Small intestine (tissue), 7 donors: ENCODE data around the gene ENPP7. TPM values are rescaled to one million over a fixed set of nuclear protein-coding genes. Genes with fewer than 3 reads are reported as not detected.

Source experiments
- DNase-seq, 2 donors: peaks; one replicate each; pipeline versions ENCODE4 v3.0.0 to v3.0.0-alpha.2; 2013
- FAIRE-seq: peaks from 2 replicates; lab custom pipeline; 2012; peaks lifted over from hg19 to GRCh38; lab: Jason Lieb, UNC
- H3K27ac ChIP-seq, 3 donors: one replicate each; pipeline ENCODE4 v1.5.1; 2013; ENCODE audit warnings: low read length in 2 of 3, mild to moderate bottlenecking in 2 of 3, control low read depth in 1 of 3, inconsistent platforms in 1 of 3, low read depth in 1 of 3, moderate library complexity in 1 of 3
- H3K27me3 ChIP-seq, 3 donors: one replicate each; pipeline ENCODE4 v1.6.1; 2013; ENCODE audit warnings: low read length in 3 of 3, inconsistent platforms in 1 of 3; ENCODE audit not compliant: control insufficient read depth in 3 of 3, insufficient read depth in 3 of 3
- H3K36me3 ChIP-seq, 3 donors: one replicate each; pipeline ENCODE4 v1.6.1; 2013; ENCODE audit warnings: low read length in 3 of 3, inconsistent platforms in 1 of 3, low read depth in 1 of 3, mild to moderate bottlenecking in 1 of 3, moderate library complexity in 1 of 3; ENCODE audit not compliant: control insufficient read depth in 3 of 3, insufficient read depth in 2 of 3
- H3K4me1 ChIP-seq, 3 donors: one replicate each; pipeline ENCODE4 v1.6.1; 2013; ENCODE audit warnings: low read length in 2 of 3, inconsistent platforms in 1 of 3, low read depth in 1 of 3, mild to moderate bottlenecking in 1 of 3, moderate library complexity in 1 of 3; ENCODE audit not compliant: control insufficient read depth in 3 of 3, insufficient read depth in 2 of 3
- H3K4me3 ChIP-seq, 3 donors: one replicate each; pipeline ENCODE4 v1.5.1; 2013; ENCODE audit warnings: low read length in 3 of 3, control low read depth in 1 of 3, inconsistent platforms in 1 of 3, low read depth in 1 of 3, mild to moderate bottlenecking in 1 of 3, moderate library complexity in 1 of 3
- H3K9me3 ChIP-seq, 2 donors: one replicate each; pipeline ENCODE4 v1.6.1; 2013; ENCODE audit warnings: low read depth in 1 of 2, low read length in 1 of 2; ENCODE audit not compliant: control insufficient read depth in 2 of 2, insufficient read depth in 1 of 2
- WGBS, 3 donors: extraction: QIAGEN DNeasy Blood & Tissue Kit; methylation state at CpG; one replicate each; pipeline ENCODE4 v1.1.7; 2013; 5-methylcytosine and 5-hydroxymethylcytosine counted together
- polyA plus RNA-seq, 4 donors: library from polyadenylated mRNA; stranded (reverse) in 3 of 4; unstranded in 1 of 4; fragments of 200-250 nt in 3 of 4; fragments of 120-200 nt in 1 of 4; gene quantifications; one replicate each; pipeline versions ENCODE4 v1.2.1 to v1.2.3, GENCODE V29; 2013
- donor health status: healthy with polysubstance abuse.
- donor health status: control.
- donor health status: control.
- donor health status: Bipolar disorder and iron deficiency.
- donor health status: healthy.

Gene ENPP7
- polyA plus RNA-seq, 4 donors: 15.3 to 197 (median 116) TPM

GRCh38 chr17:79743614-79744013, 12.9 kb downstream of the ENPP7 start:
- Histone ChIP-seq H3K27ac (peak overlapping the region in 1 of 3 donors; percentile 86), H3K36me3 (peaks cover 0 to 16% (median 0%) of the 10 kb centered on the region in 3 donors), H3K27me3 (peaks cover 0 to 22% (median 22%) of the 10 kb centered on the region in 3 donors), H3K4me1 (peaks cover 0 to 73% (median 3%) of the 10 kb centered on the region in 3 donors), H3K4me3 (no peak overlapping the region), H3K9me3 (no peaks in the 10 kb centered on the region)
- 83 to 94% (median 92%) methylated on average over 5 of the region's 5 CpGs for WGBS, 3 donors
- peak in 1 of 2 donors; percentile 32 for DNase-seq
- no peak for FAIRE-seq

- DNase-seq (no peak), FAIRE-seq (no peak)
- peaks cover 0 to 2% (median 0%) of the 10 kb centered on the region in 3 donors for H3K36me3 ChIP-seq
- H3K27me3 ChIP-seq: peaks cover 0 to 34% (median 22%) of the 10 kb centered on the region in 3 donors
- H3K4me1 ChIP-seq: peaks cover 0 to 56% (median 3%) of the 10 kb centered on the region in 3 donors
- no peak overlapping the region for H3K4me3 ChIP-seq
- no peaks in the 10 kb centered on the region for H3K9me3 ChIP-seq
- H3K27ac ChIP-seq: peak overlapping the region in 1 of 3 donors; percentile 44
- 26 to 44% (median 35%) methylated on average over 6 of the region's 6 CpGs for WGBS, 3 donors
These were observed 14.9 kb downstream of the ENPP7 start for GRCh38 chr17:79745641-79746105.

GRCh38 chr17:79746889-79747507, 16.3 kb downstream of the ENPP7 start:
- Histone ChIP-seq H3K27me3 (peaks cover 0 to 40% (median 25%) of the 10 kb centered on the region in 3 donors), H3K4me3 (no peak overlapping the region), H3K9me3 (no peaks in the 10 kb centered on the region), H3K27ac (no peak overlapping the region), H3K4me1 (peaks cover 0 to 49% (median 2%) of the 10 kb centered on the region in 3 donors), H3K36me3 (no peaks in the 10 kb centered on the region)
- FAIRE-seq (no peak), DNase-seq (peak in 1 of 2 donors; percentile 36)
- 23 to 30% (median 29%) methylated on average over 19 to 22 of the region's 22 CpGs for WGBS, 3 donors

GRCh38 chr17:79747508-79748294, 17.0 kb downstream of the ENPP7 start:
- H3K36me3 ChIP-seq: no peaks in the 10 kb centered on the region
- H3K4me3 ChIP-seq: no peak overlapping the region
- 2 to 4% (median 4%) methylated on average over 26 to 74 of the region's 74 CpGs for WGBS, 3 donors
- no peak for FAIRE-seq
- H3K27me3 ChIP-seq: peaks cover 0 to 42% (median 25%) of the 10 kb centered on the region in 3 donors
- peak in 1 of 2 donors; percentile 44 for DNase-seq
- H3K4me1 ChIP-seq: peaks cover 0 to 42% (median 0%) of the 10 kb centered on the region in 3 donors
- no peaks in the 10 kb centered on the region for H3K9me3 ChIP-seq
- no peak overlapping the region for H3K27ac ChIP-seq

- no peaks in the 10 kb centered on the region for H3K36me3 ChIP-seq
- 7 to 8% (median 7%) methylated on average over 25 to 55 of the region's 55 CpGs for WGBS, 3 donors
- no peaks in the 10 kb centered on the region for H3K9me3 ChIP-seq
- DNase-seq (peak in 1 of 2 donors; percentile 14), FAIRE-seq (no peak)
- H3K4me3 ChIP-seq: no peak overlapping the region
- H3K27me3 ChIP-seq: peaks cover 0 to 42% (median 25%) of the 10 kb centered on the region in 3 donors
- H3K27ac ChIP-seq: no peak overlapping the region
- peaks cover 0 to 34% (median 0%) of the 10 kb centered on the region in 3 donors for H3K4me1 ChIP-seq
These were observed 17.8 kb downstream of the ENPP7 start for GRCh38 chr17:79748295-79749099.

GRCh38 chr17:79749156-79749815, 18.5 kb downstream of the ENPP7 start:
- FAIRE-seq (no peak), DNase-seq (no peak)
- H3K4me3 ChIP-seq: no peak overlapping the region
- H3K9me3 ChIP-seq: no peaks in the 10 kb centered on the region
- whole genome bisulfite sequencing, 3 donors: 48 to 62% (median 53%) methylated on average over 3 of the region's 3 CpGs
- H3K4me1 ChIP-seq: peaks cover 0 to 28% (median 0%) of the 10 kb centered on the region in 3 donors
- peaks cover 0 to 42% (median 25%) of the 10 kb centered on the region in 3 donors for H3K27me3 ChIP-seq
- H3K36me3 ChIP-seq: no peaks in the 10 kb centered on the region
- no peak overlapping the region for H3K27ac ChIP-seq

GRCh38 chr17:79749958-79750357, 19.2 kb downstream of the ENPP7 start:
- Histone ChIP-seq H3K36me3 (no peaks in the 10 kb centered on the region), H3K27me3 (peaks cover 0 to 42% (median 25%) of the 10 kb centered on the region in 3 donors), H3K4me1 (peaks cover 0 to 28% (median 0%) of the 10 kb centered on the region in 3 donors), H3K27ac (no peak overlapping the region), H3K9me3 (no peaks in the 10 kb centered on the region), H3K4me3 (no peak overlapping the region)
- DNase-seq: no peak
- WGBS, 3 donors: 37 to 60% (median 55%) methylated on average over 3 of the region's 3 CpGs
- FAIRE-seq: no peak
